GM04503 (cell line): Measurements from ENCODE around the gene SOCS6.
A peak's percentile ranks its signal among the peaks of the same experiment; 100 is the strongest.
"Not testable (repeated sequence)": the region's sequence is repeated elsewhere in the genome, so short reads cannot be mapped to it uniquely, and the experiment has no call there.

Experiments
- DNase-seq: peaks from one replicate; pipeline ENCODE4 v3.0.0-alpha.2; 2012; ENCODE audit warnings: low read depth

SOCS6 gene

DNA sequence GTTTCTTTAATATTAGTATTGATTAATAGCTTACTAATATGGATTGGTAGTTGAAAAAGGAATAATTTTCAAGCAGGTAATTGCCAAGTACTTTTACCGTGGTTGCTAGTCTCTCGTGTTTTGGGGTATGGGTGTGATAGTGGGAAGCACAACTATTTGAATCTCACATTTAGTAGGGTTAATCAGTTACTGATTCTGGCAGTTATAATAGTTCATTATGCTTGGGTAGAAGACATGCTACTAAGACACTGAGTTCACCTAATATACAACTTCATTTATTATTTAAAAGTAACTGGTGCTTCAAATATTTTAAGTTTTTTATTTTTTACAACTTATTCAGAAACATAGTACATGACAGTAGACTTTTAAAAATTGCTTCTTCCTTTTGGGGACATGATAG, 33.5 kb downstream of the SOCS6 start:
- DNase-seq, result no peak

DNA sequence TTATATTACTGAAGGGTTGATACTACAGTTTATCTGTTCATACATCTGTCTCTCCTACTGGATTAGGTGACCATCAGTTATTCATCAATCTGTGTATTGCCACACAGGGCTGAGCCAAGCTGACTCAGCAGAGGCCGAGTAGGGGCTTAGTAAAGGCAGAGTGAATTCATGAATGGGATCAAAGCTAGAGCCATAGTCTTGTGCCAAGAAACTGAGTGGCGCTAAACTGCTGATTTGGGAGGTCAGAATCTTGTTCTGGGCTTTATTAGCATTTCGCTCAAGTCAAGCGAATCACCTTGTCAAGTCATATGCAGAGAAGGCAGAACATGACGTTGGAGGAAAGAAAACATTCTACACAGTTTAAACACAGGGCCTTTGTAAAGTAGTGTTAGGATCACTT, 34.1 kb downstream of the SOCS6 start:
- no peak for DNase-seq

DNA sequence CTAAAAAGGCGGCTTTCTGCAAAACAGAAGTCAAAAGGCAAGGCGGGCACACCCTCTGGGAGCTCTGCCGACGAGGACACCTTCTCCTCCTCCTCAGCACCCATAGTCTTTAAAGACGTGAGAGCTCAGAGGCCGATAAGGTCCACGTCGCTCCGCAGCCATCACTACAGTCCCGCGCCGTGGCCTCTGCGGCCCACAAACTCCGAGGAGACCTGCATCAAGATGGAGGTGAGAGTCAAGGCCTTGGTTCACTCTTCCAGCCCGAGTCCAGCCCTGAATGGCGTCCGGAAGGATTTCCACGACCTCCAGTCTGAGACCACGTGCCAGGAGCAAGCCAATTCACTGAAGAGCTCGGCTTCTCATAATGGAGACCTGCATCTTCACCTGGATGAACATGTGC, 36.1 kb downstream of the SOCS6 start:
- DNase-seq, result no peak

DNA sequence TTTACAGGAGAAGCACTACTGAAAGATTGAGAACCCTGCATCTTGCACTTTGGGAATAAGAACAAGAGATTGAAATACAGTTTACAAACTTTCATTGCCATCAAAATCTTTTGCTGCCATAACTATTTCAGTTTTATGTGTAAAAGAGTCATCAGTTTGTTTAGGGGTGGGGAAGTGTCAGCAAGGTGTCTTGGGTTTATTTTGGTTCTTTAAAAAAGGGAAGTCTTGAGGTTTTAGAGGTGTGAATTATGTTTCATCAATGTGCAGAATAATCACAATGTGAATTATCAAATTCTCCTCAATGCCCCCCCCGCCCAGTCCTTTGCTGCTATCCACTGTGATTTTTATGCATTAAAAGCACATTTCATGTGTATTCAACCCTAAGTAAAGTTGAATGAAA, 37.4 kb downstream of the SOCS6 start:
- no peak for DNase-seq

DNA sequence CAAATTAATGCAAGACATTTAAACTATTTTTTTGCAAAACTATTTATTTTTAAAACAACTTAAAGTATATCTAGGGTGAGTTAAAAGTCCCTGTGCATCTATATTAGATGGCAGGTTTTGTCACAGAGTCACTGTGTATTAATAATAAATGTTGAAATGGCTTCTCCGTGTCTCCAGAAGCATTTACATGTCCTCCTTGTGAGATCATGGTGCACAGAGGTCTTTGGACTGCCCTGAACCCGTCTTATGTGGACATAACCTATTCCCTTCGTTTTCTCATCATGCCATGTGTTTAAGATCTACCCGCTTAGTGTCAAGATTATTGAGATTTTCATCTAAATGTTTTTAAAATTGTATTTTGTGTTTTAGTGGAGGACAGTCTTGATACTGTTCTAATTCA, 39.3 kb downstream of the SOCS6 start:
- DNase-seq, result no peak

DNA sequence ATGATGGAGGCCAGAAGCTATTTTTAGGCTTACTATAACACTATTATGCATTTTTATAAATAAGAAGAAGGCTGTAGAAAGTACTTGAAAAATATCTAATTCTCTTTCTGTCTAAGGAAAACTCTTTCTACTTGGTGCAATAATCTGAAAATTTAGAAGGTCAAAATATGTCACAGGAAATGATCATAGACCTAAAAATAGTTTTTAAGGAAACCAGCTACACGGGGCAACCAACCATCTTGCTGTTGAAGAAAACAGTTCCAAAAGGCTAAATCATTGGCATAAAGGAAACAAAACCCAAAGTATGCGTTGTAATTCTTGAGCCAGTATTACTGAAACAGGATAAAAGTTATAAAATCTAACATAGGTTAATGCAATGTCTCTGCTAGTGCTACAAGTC, 40.2 kb downstream of the SOCS6 start:
- no peak for DNase-seq

DNA sequence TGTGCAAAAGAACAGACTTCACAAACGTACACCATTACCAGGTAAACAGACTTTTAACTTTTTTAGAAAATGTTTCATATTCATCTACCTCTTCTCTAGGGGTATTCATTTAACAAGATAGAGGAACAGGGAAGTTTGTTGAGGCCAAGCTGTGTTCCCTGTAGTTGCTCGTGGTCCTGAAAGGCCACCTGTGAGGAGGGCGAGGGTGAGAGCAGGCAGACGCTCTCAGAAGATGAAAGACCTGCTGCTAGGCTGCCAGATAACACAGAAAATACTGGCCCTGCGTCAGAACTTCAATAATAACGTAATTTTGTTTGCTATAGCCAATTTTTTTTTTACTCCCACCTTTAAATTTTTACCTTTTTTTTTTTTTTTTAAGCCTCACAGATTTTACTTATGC, 42.0 kb downstream of the SOCS6 start:
- no peak for DNase-seq

DNA sequence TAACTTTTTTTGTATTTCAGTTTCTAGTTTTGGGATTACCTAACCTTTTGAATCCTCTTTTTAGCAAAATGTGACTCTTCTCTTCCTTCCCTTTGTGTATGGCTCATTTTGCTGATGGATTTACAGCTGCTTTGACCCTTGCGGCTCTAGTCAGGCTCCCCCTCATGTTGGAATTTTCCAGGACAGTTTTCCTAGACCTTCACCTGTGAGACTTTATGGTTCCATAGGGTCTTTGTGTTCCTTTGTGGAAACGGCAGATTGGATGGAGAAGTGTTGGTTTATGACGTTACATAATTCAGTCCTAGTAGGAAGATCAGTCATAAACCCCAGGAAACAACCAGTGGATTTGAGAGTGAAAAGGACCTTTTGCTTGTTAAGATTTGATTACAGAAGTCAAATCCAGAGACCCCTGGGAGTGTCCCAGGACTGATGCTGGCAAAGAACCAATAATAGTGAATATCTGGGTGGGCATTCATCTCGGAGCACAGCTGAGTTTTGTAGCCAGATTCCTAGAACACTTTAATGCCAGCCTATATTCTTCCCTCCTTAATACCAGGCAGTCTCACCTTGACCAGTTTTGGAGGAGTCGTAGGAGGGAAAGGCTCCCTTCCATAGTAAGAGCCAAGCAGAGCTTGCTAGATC, 42.7 kb downstream of the SOCS6 start:
- DNase-seq, result no peak

DNA sequence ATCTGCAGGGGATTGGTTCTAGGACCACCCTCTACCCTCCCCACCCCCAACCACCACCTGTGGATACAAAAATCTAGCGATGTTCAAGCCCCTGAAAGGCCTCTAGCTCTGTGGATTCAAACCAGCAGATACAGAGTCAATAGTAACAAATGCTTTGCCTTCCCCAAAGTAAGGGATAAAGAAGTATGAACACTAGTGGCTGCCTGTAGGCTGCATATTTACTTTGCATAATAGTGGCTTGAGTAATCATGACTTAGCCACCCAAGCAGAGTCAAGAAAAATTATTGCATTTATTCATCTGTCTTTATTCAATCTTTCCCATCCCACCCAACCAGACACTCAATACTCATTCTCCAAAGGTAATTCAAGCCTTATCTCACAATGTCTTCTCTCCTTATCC, 43.8 kb downstream of the SOCS6 start:
- DNase-seq, result no peak

DNA sequence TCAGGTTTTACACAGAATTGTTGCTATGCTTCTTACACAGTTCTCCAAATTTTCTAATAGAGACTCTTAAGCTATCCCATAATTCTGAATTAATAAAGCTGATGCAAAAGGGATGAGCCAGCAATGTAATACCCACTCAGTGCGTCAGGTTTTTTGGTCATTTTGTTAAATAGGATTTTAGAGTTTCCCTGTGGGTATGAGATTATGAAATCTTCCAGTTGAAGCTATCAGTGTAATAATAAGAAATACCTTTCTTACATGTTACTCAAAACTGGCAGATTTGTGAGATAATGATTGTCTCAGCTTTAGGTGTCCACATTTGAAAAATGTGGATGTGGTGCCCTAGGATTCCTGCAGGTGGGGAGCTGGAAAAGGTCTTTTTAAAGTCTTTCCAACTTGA, 44.5 kb downstream of the SOCS6 start:
- DNase-seq, result no peak

DNA sequence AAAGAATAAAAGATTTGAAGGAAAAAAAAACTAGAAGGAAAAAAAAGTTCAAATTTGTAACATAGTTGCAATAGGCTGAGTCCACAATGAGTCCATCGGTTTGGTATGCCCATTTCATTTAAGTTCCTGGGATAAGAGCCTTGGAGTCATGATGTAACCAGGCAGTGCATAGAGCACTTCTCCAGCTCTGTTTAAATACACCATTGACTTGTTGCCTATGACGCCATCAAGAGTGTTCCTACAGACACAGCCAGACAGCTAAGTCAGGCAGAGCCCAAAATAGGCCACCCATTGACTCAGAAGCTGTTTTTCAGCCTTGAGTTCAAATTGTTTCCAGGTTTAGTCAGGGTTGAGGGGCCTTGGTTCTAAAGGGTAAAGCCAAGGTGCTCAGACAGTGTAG, 44.9 kb downstream of the SOCS6 start:
- peak; percentile 93 for DNase-seq

DNA sequence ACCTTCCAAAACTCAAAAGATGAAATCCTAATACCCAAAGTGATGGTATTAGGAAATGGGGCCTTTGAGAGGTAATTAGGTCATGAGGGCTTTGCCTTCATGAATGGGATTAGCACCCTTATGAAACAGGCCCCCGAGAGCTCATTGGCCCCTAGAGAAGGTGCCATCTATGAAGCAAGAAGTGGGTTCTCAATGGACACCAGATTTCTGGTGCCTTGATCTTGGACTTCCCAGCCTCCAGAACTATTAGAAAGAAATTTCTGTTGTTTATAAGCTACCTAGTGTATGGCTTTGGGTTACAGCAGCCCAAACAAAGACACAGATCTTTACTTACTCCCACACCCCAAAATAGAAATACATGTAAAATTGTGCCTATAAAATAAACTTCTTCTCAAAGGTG, 45.4 kb downstream of the SOCS6 start:
- DNase-seq, result no peak

DNA sequence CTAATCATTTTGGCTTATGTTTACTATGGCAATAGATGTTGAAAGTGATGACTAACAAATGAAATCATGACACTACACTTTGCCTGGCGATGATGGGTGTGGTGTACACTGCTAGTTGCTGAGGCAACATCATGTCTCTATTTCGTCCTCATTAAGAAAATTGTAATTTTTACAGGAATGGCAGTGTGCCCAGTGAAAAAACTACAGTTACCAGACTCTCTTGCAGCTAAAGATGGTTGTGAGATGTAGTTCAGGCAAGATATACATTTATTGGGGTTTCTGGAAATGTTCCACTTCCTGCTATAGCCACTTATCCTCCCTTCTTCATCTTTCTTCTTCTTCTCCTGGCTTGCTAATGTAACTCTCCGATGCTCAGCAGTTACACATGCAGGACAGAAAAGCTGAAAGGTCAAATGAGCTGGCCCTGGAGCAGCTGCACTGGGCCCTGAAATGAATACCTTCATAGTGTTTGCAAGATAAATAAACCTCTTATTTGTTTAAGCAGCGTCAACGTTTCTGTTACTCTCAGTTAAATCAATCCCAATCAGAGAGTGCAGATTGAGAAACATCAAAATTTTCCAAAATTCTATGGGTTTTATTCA, 46.0 kb downstream of the SOCS6 start:
- no peak for DNase-seq

DNA sequence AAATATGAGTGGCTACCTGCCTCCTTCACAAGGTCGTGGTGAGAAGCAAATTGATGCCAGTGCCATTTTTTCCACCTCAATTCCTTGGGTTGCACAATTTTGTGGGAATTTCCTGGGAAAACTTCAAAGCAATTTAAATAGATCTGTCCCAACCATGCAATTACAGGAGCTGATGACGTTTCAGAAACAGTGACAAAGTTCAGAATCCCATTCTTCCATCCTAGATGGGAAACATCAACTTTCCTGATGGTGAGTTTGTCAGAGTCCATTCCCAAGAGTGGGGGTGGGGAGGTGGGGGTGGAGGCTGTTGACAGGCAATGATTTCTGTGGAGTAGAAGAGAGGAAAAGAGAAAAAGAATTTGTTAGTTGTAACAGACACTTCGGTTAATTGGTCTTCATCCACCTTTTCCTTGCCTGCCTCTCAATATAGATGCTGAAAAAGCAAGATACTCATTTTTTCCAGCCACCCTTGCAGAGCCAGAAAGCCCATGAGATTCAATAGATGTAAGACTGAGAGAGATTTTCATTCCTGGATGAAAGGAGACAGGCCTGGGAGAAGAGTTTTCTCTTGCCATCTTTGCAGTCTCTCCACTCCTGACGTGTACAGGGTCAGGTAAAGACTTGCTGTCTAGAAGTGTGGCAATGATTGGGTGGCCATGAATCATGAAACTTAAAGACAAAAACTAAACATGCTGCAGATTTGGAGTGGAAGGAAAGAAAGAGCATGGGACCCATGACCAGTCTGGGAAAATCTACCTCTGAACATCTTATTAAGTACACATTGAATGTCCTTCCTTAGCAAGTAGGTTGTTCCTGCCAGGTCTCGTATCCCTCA, 47.3 kb downstream of the SOCS6 start:
- DNase-seq, result no peak

DNA sequence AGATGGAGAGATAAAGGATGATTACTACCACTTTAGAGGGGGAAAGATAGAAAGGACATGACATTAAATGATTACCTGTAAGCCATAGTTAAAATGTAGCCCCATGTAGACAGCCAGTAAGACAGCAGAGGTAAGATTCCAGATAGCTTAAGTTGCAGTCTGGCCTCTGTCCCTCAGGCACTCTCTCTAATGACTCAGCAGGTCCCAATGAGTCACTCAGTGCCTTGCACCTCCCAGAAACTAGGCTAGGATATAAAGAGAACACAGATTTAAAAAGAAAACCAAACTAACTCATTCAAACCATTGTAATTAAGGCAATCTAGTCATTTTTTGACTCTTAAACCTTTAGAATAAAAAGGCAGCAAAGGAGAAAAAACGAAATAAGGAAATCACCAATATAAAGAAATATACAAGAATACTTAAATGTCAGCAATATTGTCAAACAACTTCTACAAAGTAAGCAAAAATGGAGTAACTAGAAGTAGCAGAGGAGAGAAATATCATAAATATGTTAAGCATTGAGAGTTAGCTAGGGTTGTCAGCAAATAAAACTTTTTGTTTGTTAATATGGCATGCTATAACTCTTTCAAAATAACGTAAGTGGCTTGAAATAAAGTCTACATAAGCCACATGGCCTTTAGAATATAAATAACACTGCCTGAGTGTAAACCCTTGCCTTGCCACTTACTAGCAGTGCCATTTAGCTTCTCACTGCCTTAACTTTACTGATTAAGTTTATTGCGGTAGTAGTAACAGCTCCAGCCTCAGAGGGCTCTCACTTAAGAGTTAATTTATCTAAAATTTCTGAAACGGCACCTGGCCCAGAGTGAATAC, 48.5 kb downstream of the SOCS6 start:
- peak; percentile 55 for DNase-seq

DNA sequence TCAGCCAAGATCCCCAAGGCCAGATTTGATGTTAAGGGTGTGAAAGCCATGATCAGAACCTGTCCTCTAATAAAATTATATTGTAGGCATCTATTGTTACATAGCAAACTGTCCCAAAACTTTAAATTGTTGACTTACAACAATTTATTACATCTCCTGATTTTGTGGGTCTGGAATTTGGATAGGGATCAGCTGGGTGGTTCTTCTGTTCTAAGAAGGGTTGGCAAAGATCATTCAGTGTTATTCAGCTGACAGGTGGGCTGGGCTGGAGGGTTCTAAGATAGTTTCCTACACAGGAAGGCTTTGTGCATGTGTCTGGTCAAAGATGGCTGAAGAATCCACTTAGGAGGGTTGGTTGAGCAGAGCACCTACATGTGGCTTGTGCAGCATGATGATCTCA, 50.0 kb downstream of the SOCS6 start:
- DNase-seq, result no peak

DNA sequence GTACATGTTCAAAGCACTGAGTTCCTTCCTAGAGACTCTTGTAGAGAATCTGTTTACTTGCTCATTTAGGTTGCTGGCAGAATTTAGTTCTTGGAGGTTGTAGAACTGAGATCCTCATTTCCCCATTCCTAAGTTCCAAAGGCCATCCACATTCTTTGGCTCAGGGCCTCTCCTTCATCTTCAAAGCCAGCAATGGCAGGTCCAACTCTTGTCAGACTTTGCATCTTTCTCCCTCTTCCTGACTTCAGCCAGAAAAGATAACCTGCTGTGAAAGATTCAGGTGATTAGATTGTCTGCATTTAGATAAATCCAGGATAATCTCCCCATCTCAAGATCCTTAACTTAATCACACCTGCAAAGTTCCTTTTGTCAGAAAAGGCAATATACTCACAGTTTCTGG, 51.1 kb downstream of the SOCS6 start:
- no peak for DNase-seq

DNA sequence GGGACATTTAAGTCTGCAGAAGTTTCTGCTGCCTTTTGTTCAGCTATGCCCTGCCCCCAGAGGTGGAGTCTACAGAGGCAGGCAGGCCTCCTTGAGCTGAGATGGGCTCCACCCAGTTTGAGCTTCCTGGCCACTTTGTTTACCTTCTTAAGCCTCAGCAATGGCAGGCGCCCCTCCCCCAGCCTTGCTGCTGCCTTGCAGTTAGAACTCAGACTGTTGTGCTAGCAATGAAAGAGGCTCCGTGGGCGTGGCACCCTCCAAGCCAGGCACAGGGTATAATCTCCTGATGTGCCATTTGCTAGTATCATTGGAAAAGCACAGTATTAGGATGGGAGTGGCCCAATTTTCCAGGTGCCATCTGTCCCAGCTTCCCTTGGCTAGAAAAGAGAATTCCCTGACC, 59.6 kb downstream of the SOCS6 start:
- DNase-seq, result not testable (repeated sequence)

DNA sequence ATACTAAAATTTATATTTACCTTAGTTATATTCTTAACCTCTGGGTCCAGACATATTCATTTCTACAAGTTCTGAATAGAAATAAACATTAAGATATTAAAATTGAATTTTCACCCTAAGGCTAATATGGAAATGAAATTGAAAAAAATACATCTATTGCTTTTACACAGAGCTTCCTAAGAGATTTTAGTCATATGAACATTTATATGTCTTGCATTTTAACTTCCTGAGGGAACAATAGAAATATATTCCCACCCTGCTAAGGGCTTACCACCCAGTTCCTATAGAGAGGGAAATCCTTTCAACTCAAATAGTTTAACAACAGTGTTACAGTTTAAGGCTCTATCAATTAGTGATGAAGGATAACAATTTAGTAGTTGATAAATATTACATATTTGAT, 60.5 kb downstream of the SOCS6 start:
- no peak for DNase-seq

DNA sequence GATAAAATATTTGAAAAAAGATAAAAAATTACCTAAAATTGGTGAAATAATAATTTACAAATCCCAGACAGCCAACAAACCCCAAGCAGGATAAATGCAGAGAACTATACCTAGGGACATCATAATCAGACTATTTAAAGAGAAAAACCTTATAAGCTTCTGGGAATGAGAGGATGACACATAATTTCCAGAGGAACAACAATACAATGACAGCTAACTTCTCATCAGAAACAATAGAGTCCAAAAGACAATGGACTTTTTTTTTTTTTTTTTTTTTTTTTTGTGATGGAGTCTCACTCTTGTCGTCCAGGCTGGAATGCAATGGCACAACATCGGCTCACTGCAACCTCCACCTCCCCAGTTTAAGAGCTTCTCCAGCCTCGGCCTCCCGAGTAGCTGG, 65.2 kb downstream of the SOCS6 start:
- no peak for DNase-seq

DNA sequence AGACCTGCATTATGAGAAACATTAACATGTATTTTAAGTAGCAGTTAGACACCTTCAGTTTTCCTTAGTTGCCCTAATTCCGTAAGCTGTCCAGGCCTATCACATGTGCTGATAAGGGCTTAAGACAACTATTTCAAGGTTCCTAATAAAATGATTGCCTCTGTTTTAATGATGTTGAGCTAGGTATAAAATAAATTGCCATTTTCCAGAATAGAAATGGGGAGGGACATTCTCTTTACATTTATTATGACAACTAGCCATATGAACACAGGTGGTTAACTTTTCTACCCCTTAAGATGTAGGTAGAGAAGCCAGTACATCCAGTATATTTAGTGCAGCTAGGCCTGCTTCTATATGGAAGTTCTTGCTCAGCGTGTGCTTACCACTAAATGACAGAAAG, 65.9 kb downstream of the SOCS6 start:
- DNase-seq, result no peak

DNA sequence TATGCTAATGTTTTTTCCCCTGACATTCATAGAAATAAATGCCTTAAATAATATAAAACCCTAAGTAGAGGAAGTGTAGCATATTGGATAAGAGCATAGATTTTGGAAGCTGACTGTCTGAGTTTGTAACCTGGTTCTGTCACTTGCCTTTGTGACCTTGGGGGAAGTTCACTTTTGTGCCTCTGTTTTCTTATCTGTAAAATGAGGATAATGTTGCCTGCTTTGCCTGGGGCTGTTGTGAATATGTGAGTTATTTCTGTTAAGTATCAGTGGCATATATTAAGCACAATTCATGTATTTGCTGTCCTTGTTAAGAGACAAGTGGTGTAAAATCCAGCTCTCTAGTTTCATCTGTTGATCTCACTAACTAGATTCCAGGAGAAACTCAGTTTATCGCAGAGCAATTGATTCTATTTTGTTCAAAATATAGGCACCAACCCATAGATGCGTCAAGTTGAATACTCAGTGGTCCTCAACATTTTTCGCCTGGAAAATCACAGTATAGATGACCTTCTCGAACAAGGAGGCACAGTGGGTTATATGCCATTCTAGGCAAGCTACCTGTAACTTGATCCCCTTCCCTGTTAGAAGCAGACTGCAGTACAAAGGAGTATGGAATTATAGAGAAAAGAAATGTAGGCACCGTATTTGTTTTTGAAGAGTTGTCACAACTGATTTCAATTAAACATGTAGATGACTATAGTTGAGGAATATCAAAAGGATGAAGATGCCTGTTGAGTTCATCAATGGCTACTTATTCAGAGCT, 67.0 kb downstream of the SOCS6 start:
- DNase-seq, result no peak
